Activated gamma-delta T cell (primary cell): ENCODE results near the gene ELF2.
"Not testable (repeated sequence)": the region's sequence is repeated elsewhere in the genome, so short reads cannot be mapped to it uniquely, and the experiment has no call there.

Source experiments
- DNase-seq: peaks from one replicate; lab custom pipeline; 2025; lab: John Stamatoyannopoulos, UW

ELF2 gene

GRCh38 chr4:139188648-139189416, 11.8 kb upstream of the ELF2 start:
- DNase-seq = no peak

- DNase-seq = no peak
Measured at GRCh38 chr4:139184129-139184528, 7.1 kb upstream of the ELF2 start.

GRCh38 chr4:139177869-139178619, 1.0 kb upstream of the ELF2 start:
- peak; percentile 83 for DNase-seq

- peak; percentile 68 for DNase-seq
Measured at GRCh38 chr4:139176302-139177048, 543 bp downstream of the ELF2 start.

- DNase-seq = no peak
Measured at GRCh38 chr4:139175646-139176301, 1.2 kb downstream of the ELF2 start.

- DNase-seq = no peak
Measured at GRCh38 chr4:139171876-139172691, 4.9 kb downstream of the ELF2 start.

- DNase-seq = no peak
Measured at GRCh38 chr4:139170932-139171331, 6.1 kb downstream of the ELF2 start.

GRCh38 chr4:139167774-139168444, 9.1 kb downstream of the ELF2 start:
- DNase-seq = no peak

- no peak for DNase-seq
Measured at GRCh38 chr4:139164731-139165130, 12.3 kb downstream of the ELF2 start.

- no peak for DNase-seq
Measured at GRCh38 chr4:139163806-139164206, 13.2 kb downstream of the ELF2 start.

GRCh38 chr4:139157977-139158376, 19.0 kb downstream of the ELF2 start:
- not testable (repeated sequence) for DNase-seq

GRCh38 chr4:139154952-139155557, 22.0 kb downstream of the ELF2 start:
- no peak for DNase-seq

GRCh38 chr4:139154538-139154937, 22.5 kb downstream of the ELF2 start:
- DNase-seq = no peak

GRCh38 chr4:139154134-139154421, 22.9 kb downstream of the ELF2 start:
- no peak for DNase-seq

GRCh38 chr4:139153411-139154133, 23.4 kb downstream of the ELF2 start:
- no peak for DNase-seq

GRCh38 chr4:139152249-139152648, 24.8 kb downstream of the ELF2 start:
- no peak for DNase-seq

- DNase-seq = no peak
Measured at GRCh38 chr4:139146926-139147629, 29.9 kb downstream of the ELF2 start.

GRCh38 chr4:139145552-139145932, 31.5 kb downstream of the ELF2 start:
- DNase-seq = no peak

GRCh38 chr4:139144911-139145551, 32.0 kb downstream of the ELF2 start:
- no peak for DNase-seq
